ENCODE results near the gene ORAI3.

ORAI3 gene

GRCh38 chr16:30948667-30949649, at the start of gene ORAI3:
Gene ORAI3, plus strand, starts transcription at chr16:30949068. Its CDS starts 222 bp downstream, at chr16:30949290.
- no peak for FAIRE-seq
- DNase-seq (ENCODE audit: insufficient read length, low spot score), result peak; percentile 57
- TF ChIP-seq POLR2A (IDR thresholded peaks at IDR 0.05; ENCODE audit: low read depth, low read length), result peak; percentile 22; the same call in 1 of the 2 replicates

- no peak for TF ChIP-seq POLR2A (IDR thresholded peaks at IDR 0.05; ENCODE audit: low read depth, low read length)
- DNase-seq (ENCODE audit: insufficient read length, low spot score), result no peak
- FAIRE-seq, result no peak
These were observed 49.1 kb upstream of the ORAI3 start for GRCh38 chr16:30899794-30900193.

GRCh38 chr16:30900588-30900987, 48.3 kb upstream of the ORAI3 start:
- FAIRE-seq (no peak), DNase-seq (ENCODE audit: insufficient read length, low spot score) (no peak)
- no peak for TF ChIP-seq POLR2A (IDR thresholded peaks at IDR 0.05; ENCODE audit: low read depth, low read length)

GRCh38 chr16:30901201-30902028, 47.5 kb upstream of the ORAI3 start:
- DNase-seq (ENCODE audit: insufficient read length, low spot score), result no peak
- no peak for TF ChIP-seq POLR2A (IDR thresholded peaks at IDR 0.05; ENCODE audit: low read depth, low read length)
- no peak for FAIRE-seq

- FAIRE-seq (no peak), DNase-seq (ENCODE audit: insufficient read length, low spot score) (peak; percentile 81)
These were observed 46.6 kb upstream of the ORAI3 start for GRCh38 chr16:30902029-30902972.

GRCh38 chr16:30903002-30903401, 45.9 kb upstream of the ORAI3 start:
- TF ChIP-seq POLR2A (IDR thresholded peaks at IDR 0.05; ENCODE audit: low read depth, low read length), result no peak
- no peak for FAIRE-seq

More at GRCh38 chr16:30902029-30902972, 46.6 kb upstream of the ORAI3 start:
- TF ChIP-seq POLR2A (IDR thresholded peaks at IDR 0.05; ENCODE audit: low read depth, low read length), result peak; percentile 52

GRCh38 chr16:30903596-30903995, 45.3 kb upstream of the ORAI3 start:
- no peak for FAIRE-seq
- no peak for DNase-seq (ENCODE audit: insufficient read length, low spot score)
- no peak for TF ChIP-seq POLR2A (IDR thresholded peaks at IDR 0.05; ENCODE audit: low read depth, low read length)

More at GRCh38 chr16:30903002-30903401, 45.9 kb upstream of the ORAI3 start:
- DNase-seq (ENCODE audit: insufficient read length, low spot score), result no peak

GRCh38 chr16:30904114-30904780, 44.6 kb upstream of the ORAI3 start:
- TF ChIP-seq POLR2A (IDR thresholded peaks at IDR 0.05; ENCODE audit: low read depth, low read length), result no peak
- FAIRE-seq (no peak), DNase-seq (ENCODE audit: insufficient read length, low spot score) (no peak)

GRCh38 chr16:30907064-30907463, 41.8 kb upstream of the ORAI3 start:
- TF ChIP-seq POLR2A (IDR thresholded peaks at IDR 0.05; ENCODE audit: low read depth, low read length), result no peak
- FAIRE-seq, result no peak

GRCh38 chr16:30910427-30911029, 38.3 kb upstream of the ORAI3 start:
- FAIRE-seq (no peak), DNase-seq (ENCODE audit: insufficient read length, low spot score) (no peak)
- TF ChIP-seq POLR2A (IDR thresholded peaks at IDR 0.05; ENCODE audit: low read depth, low read length), result no peak

More at GRCh38 chr16:30907064-30907463, 41.8 kb upstream of the ORAI3 start:
- no peak for DNase-seq (ENCODE audit: insufficient read length, low spot score)

- TF ChIP-seq POLR2A (IDR thresholded peaks at IDR 0.05; ENCODE audit: low read depth, low read length), result no peak
These were observed 36.0 kb upstream of the ORAI3 start for GRCh38 chr16:30912794-30913412.

GRCh38 chr16:30914830-30915229, 34.0 kb upstream of the ORAI3 start:
- TF ChIP-seq POLR2A (IDR thresholded peaks at IDR 0.05; ENCODE audit: low read depth, low read length), result no peak
- FAIRE-seq (no peak), DNase-seq (ENCODE audit: insufficient read length, low spot score) (no peak)

More at GRCh38 chr16:30912794-30913412, 36.0 kb upstream of the ORAI3 start:
- DNase-seq (ENCODE audit: insufficient read length, low spot score) (no peak), FAIRE-seq (no peak)

Measured in H54 (cell line).